SH-SY5Y (cell line): ENCODE data around the gene PYGM.

Source experiments
- GATA2 ChIP-seq: IDR thresholded peaks from 2 replicates; pipeline ENCODE4 v1.6.1; 2011; ENCODE audit warnings: mild to moderate bottlenecking, low read depth, low read length
- GATA3 ChIP-seq: IDR thresholded peaks from 2 replicates; pipeline ENCODE4 v1.6.1; 2011; ENCODE audit warnings: low read depth, mild to moderate bottlenecking, low read length, moderate library complexity

- TF ChIP-seq GATA2, result no peak
- TF ChIP-seq GATA3, result no peak
Measured at GRCh38 chr11:64796757-64797541, 37.2 kb upstream of the PYGM start.
